HepG2 (cell line): ENCODE data around the gene SFXN5. TPM values are rescaled to one million over a fixed set of nuclear protein-coding genes. Genes with fewer than 3 reads are reported as not detected.
A peak's percentile ranks its signal among the peaks of the same experiment; 100 is the strongest.

Source experiments
- ATAC-seq: fragments of 200-7000 bp; cut with Tn5 transposase; 3 replicates; pipeline ENCODE4 v1.9.1; 2020; ENCODE audit warnings: mild to moderate bottlenecking, moderate library complexity
- BruUV-seq: library from RNA; stranded (reverse); fragments of 400-500 nt; replicated peaks from 2 replicates; lab custom pipeline; 2021; lab: Mats Ljungman, UMichigan
- CTCF ChIA-PET: fragments of 300-600 bp; formaldehyde crosslinking; extraction: SDS; loops from one replicate; lab custom pipeline; 2021; ENCODE audit warnings: low total read pairs, inconsistent platforms, low intra/inter-chr PET ratio; lab: Yijun Ruan, JAX
- POLR2A ChIA-PET: fragments of 350-600 bp; sonication (Branson Sonifier 250); formaldehyde crosslinking; loops from one replicate; lab custom pipeline; 2020; ENCODE audit warnings: antibody characterized with exemption, inconsistent platforms; lab: Yijun Ruan, JAX
- DNase-seq: peaks from one replicate; pipeline ENCODE4 v3.0.0-alpha.2; 2015; ENCODE audit warnings: low spot score
- FAIRE-seq: peaks from 3 replicates; lab custom pipeline; 2011; peaks lifted over from hg19 to GRCh38; lab: Jason Lieb, UNC
- H2AFZ ChIP-seq: one replicate; pipeline ENCODE4 v1.6.1; 2011; ENCODE audit warnings: low read length, inconsistent platforms
- H3K27ac ChIP-seq: fragments of 300-600 bp; 3 replicates; pipeline ENCODE4 v1.8.0; 2011; ENCODE audit warnings: mixed run types, mild to moderate bottlenecking, mixed read lengths, low read length, inconsistent platforms; ENCODE audit not compliant: insufficient read depth; ENCODE audit errors: extremely low read length
- H3K27me3 ChIP-seq, 2 experiments: fragments of 200-600 bp in 1 of 2; 2 replicates in 1 of 2; 3 replicates in 1 of 2; pipeline versions ENCODE4 v1.6.0 to v1.8.0; 2011; ENCODE audit warnings: low read length in 2 of 2, mild to moderate bottlenecking in 2 of 2, moderate library complexity in 2 of 2, inconsistent platforms in 1 of 2; ENCODE audit not compliant: insufficient read depth in 2 of 2, control insufficient read depth in 1 of 2
- H3K36me3 ChIP-seq, 2 experiments: fragments of 200-600 bp in 1 of 2; replicated peaks in 1 of 2; 2 replicates in 1 of 2; 3 replicates in 1 of 2; pipeline versions ENCODE4 v1.5.1 to v1.8.0; 2011; ENCODE audit warnings: low read length in 2 of 2, inconsistent platforms in 1 of 2; ENCODE audit not compliant: insufficient read depth in 2 of 2, control insufficient read depth in 1 of 2
- H3K4me1 ChIP-seq: 2 replicates; pipeline ENCODE4 v1.5.1; 2012; ENCODE audit warnings: low read length, inconsistent platforms; ENCODE audit not compliant: insufficient read depth
- H3K4me2 ChIP-seq: 2 replicates; pipeline ENCODE4 v1.6.0; 2011; ENCODE audit warnings: low read depth, low read length, inconsistent platforms
- H3K4me3 ChIP-seq, 3 experiments: fragments of 200-600 bp in 1 of 3; sonication (generic), shearing (Covaris generic) in 1 of 3; replicated peaks in 1 of 3; 2 replicates each; pipeline ENCODE4 v1.5.1; 2011 to 2016; ENCODE audit warnings: low read length in 3 of 3, inconsistent platforms in 2 of 3, low read depth in 2 of 3, mild to moderate bottlenecking in 2 of 3, control low read depth in 1 of 3, mixed read lengths in 1 of 3; ENCODE audit not compliant: insufficient read depth in 1 of 3
- H3K79me2 ChIP-seq: one replicate; pipeline ENCODE4 v1.6.1; 2011; ENCODE audit warnings: low read length, inconsistent platforms; ENCODE audit not compliant: insufficient read depth
- H3K9ac ChIP-seq: 2 replicates; pipeline ENCODE4 v1.6.0; 2011; ENCODE audit warnings: mild to moderate bottlenecking, low read depth, low read length, inconsistent platforms; ENCODE audit not compliant: insufficient read depth
- H3K9me3 ChIP-seq: 2 replicates; pipeline ENCODE4 v1.5.1; 2012; ENCODE audit warnings: mild to moderate bottlenecking, low read length
- H4K20me1 ChIP-seq: 2 replicates; pipeline ENCODE4 v1.6.0; 2011; ENCODE audit warnings: inconsistent platforms, mild to moderate bottlenecking, low read length, moderate library complexity; ENCODE audit not compliant: insufficient read depth
- GTF3A ChIP-seq: sonication (generic); formaldehyde crosslinking; conservative IDR thresholded peaks from 2 replicates; pipeline ENCODE4 v1.4.0; 2020; ENCODE audit warnings: mild to moderate bottlenecking, missing genetic modification reagents
- NFE2L2 ChIP-seq: fragments of 150-350 bp; IDR thresholded peaks from 2 replicates; pipeline ENCODE4 v1.6.1; 2014; ENCODE audit warnings: low read length
- ZC3H4 ChIP-seq: sonication (generic); formaldehyde crosslinking; IDR thresholded peaks from 2 replicates; pipeline ENCODE4 v1.4.0; 2020; ENCODE audit warnings: missing genetic modification reagents, borderline replicate concordance
- WGBS: methylation state at CpG from one replicate; pipeline ENCODE4 v1.1.6; 2017; ENCODE audit warnings: low lambda C conversion rate; 5-methylcytosine and 5-hydroxymethylcytosine counted together
- in situ Hi-C: cut with HindIII; loops from 2 replicates; pipeline ENCODE4 v1.10.0; 2017; ENCODE audit warnings: low pct_unique_long_range_greater_than_20kb; ENCODE audit not compliant: extremely low pct_ligation_motif_present
- intact Hi-C: fragments of 100-400 bp; cut with micrococcal nuclease; formaldehyde crosslinking; loops from one replicate; pipeline ENCODE4 v1.10.0; 2022; ENCODE audit not compliant: unreplicated experiment
- polyA plus RNA-seq, 8 experiments: library from polyadenylated mRNA; depleted of rRNA in 3 of 8; stranded (reverse) in 7 of 8; unstranded in 1 of 8; fragments of >200 nt; fragmentation: Illumina TruSeq in 4 of 8; extraction: Trizol in 4 of 8; gene quantifications; 2 replicates each; pipeline versions ENCODE4 v1.2.1 to v1.2.3, GENCODE V29; 2011 to 2016; ENCODE audit warnings: low read depth in 4 of 8, missing spikeins in 1 of 8, mixed read lengths in 1 of 8; ENCODE audit not compliant: insufficient read depth in 1 of 8
- total RNA-seq, 5 experiments: library from RNA; depleted of rRNA; stranded (reverse); fragments of >200 nt; fragmentation: Illumina TruSeq; extraction: Trizol; gene quantifications; 2 replicates each; pipeline ENCODE4 v1.2.3, GENCODE V29; 2016; ENCODE audit warnings: low read depth in 1 of 5
- TF ChIP-seq, protein P1 (sequence below): sonication (generic); formaldehyde crosslinking; IDR thresholded peaks from 2 replicates; pipeline ENCODE4 v1.4.0; 2020; ENCODE audit warnings: missing genetic modification reagents

SFXN5 gene
- total and polyA plus RNA-seq, 2 of the 13 experiments (the other 11 are each of a cell fraction or from before 2014, with no cell fraction given) = 34.9 to 37.4 TPM

DNA sequence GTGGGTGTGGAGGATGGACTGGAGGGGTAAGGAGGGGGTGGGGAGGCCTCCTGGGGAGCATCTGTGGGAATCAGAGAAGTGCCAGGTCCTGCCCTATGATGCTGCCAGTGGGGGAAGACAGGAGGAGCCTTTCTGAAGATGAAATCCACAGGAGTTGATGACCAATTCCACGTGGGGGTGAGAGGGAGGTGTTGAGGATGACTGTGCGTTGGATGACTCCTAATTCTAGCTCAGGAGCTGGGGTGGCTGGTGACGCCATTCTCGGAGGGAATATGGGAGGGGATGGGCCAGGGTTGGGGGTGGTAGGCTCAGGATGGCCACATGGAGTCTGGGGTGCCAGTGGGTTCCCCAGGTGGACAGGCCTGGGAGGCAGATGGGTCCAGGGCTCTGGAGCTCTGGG lies 121.9 kb downstream of the SFXN5 start:
- CTCF ChIA-PET = no interaction called here
- H3K79me2 ChIP-seq = no peaks in the 10 kb centered on the region
- H3K4me3 ChIP-seq = no peak overlapping the region
- no peak overlapping the region for H3K9ac ChIP-seq
- POLR2A ChIA-PET = no interaction called here
- ATAC-seq = no peak
- no TSS peak for BruUV-seq
- no peak overlapping the region for H3K4me2 ChIP-seq
- no peak for DNase-seq
- WGBS = 95% methylated on average over 4 of the region's 4 CpGs
- intact Hi-C loops = loop anchor here (5.0 kb wide), 1 partner anchor 837 kb away; no protein-coding TSS in a partner anchor
- H3K9me3 ChIP-seq = no peaks in the 10 kb centered on the region
- H4K20me1 ChIP-seq = no peaks in the 10 kb centered on the region
- no peaks in the 10 kb centered on the region for H3K36me3 ChIP-seq
- TF ChIP-seq, protein P1, sequence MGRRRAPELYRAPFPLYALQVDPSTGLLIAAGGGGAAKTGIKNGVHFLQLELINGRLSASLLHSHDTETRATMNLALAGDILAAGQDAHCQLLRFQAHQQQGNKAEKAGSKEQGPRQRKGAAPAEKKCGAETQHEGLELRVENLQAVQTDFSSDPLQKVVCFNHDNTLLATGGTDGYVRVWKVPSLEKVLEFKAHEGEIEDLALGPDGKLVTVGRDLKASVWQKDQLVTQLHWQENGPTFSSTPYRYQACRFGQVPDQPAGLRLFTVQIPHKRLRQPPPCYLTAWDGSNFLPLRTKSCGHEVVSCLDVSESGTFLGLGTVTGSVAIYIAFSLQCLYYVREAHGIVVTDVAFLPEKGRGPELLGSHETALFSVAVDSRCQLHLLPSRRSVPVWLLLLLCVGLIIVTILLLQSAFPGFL (CRISPR knock-in tag) = no peak
- TF ChIP-seq NFE2L2 = 0 out of 2 replicates have a peak, but pooled peaks have one; percentile 1
- no peaks in the 10 kb centered on the region for H3K27me3 ChIP-seq
- no peak for FAIRE-seq
- H2AFZ ChIP-seq = no peak overlapping the region
- H3K27ac ChIP-seq = no peak overlapping the region
- H3K4me1 ChIP-seq = no peaks in the 10 kb centered on the region
- in situ Hi-C loops = no loop called here

DNA sequence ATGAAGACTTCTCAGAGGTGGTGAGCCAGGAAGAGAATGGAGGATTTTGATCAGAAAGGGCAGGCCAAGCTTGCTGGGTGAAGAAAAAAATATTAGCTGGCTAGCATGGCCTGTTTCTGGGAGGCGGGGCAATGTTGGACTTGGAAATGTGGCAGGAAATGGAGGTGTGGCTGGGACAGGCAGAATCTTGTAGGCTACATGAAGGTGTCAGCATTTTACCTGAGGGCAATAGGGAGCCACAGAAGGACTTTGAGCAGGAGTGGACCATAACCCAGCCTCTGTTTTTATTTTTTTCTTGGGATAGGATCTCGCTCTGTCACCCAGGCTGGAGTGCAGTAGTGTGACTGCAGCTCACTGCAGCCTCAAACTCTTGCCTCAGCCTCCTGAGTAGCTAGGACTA lies 122.5 kb downstream of the SFXN5 start:
- in situ Hi-C loops (no loop called here), intact Hi-C loops (loop anchor here (5.0 kb wide), 1 partner anchor 837 kb away; no protein-coding TSS in a partner anchor)
- no peaks in the 10 kb centered on the region for H3K9me3 ChIP-seq
- no peak for FAIRE-seq
- CTCF ChIA-PET = no interaction called here
- peaks cover 3% of the 10 kb centered on the region for H3K4me1 ChIP-seq
- no peaks in the 10 kb centered on the region for H4K20me1 ChIP-seq
- H3K4me2 ChIP-seq = no peak overlapping the region
- no peak for ATAC-seq
- 96% methylated on average over 2 of the region's 2 CpGs for WGBS
- H3K27me3 ChIP-seq = no peaks in the 10 kb centered on the region
- no peak overlapping the region for H3K27ac ChIP-seq
- H3K79me2 ChIP-seq = no peaks in the 10 kb centered on the region
- no peaks in the 10 kb centered on the region for H3K36me3 ChIP-seq
- H2AFZ ChIP-seq = no peak overlapping the region
- no peak overlapping the region for H3K4me3 ChIP-seq
- DNase-seq = no peak
- no TSS peak for BruUV-seq
- no peak overlapping the region for H3K9ac ChIP-seq
- POLR2A ChIA-PET = no interaction called here
- TF ChIP-seq GTF3A (CRISPR knock-in tag) (no peak), ZC3H4 (CRISPR knock-in tag) (no peak)
